ENCODE results near the gene ADCK2. TPM values are rescaled to one million over a fixed set of nuclear protein-coding genes. Genes with fewer than 3 reads are reported as not detected.
A peak's percentile ranks its signal among the peaks of the same experiment; 100 is the strongest.
"Not testable (repeated sequence)": the region's sequence is repeated elsewhere in the genome, so short reads cannot be mapped to it uniquely, and the experiment has no call there.

Gene ADCK2
- total RNA-seq, 2 experiments from 2014 or later = 24.2 to 24.4 TPM

DNA sequence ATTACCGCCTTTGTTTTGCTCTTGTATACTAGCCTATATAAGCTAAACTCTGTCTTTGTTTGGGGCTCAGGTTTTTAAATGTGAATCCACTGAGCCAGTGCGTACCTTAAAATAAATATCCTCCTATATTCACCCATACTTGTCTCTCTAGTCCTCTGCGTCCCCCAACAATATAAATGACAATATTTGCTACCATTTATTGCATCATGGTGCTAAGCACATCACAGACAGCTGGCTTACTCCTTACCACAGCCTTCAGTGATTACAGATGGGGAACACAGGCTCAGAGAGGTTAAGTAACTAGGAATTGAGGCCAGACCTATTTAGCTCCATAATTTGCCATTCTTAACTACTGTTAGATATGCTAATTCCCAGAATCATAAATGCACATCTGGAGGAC, 3.4 kb upstream of the ADCK2 start:
- Mint-ChIP-seq H3K27ac (no peak overlapping the region), H3K4me1 (ENCODE audit: low read depth) (peaks cover 16% of the 10 kb centered on the region), H3K36me3 (no peaks in the 10 kb centered on the region), H3K4me3 (no peak overlapping the region), H3K27me3 (no peaks in the 10 kb centered on the region), H3K9me3 (no peaks in the 10 kb centered on the region)
- ChIA-PET CTCF (interaction anchor here (1.4 to 1.6 kb wide), 2 partner anchors 16 to 152 kb away, joined by 3 to 4 read pairs; no protein-coding TSS in a partner anchor), POLR2A (no interaction called here)
- no peak for DNase-seq
- intact Hi-C loops (cut with micrococcal nuclease) = no loop called here

DNA sequence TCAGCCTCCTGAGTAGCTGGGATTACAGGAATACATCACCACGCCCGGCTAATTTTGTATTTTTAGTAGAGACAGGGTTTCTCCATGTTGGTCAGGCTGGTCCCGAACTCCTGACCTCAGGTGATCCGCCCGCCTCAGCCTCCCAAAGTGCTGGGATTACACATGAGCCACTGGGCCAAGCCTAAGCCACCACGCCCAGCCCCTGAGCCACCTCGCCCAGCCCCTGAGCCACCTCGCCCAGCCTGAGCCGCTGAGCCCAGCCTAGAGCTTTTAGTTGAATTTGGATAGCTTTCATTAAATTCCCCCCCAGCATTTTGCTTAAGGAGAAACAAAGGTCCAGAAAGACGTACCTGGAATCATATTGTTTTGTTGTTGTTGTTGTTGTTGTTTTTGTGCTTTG, 2.9 kb upstream of the ADCK2 start:
- intact Hi-C loops (cut with micrococcal nuclease); H3K27ac Mint-ChIP-seq; H3K9me3 Mint-ChIP-seq; H3K27me3 Mint-ChIP-seq; H3K36me3 Mint-ChIP-seq; H3K4me3 Mint-ChIP-seq; DNase-seq; POLR2A ChIA-PET: not testable (repeated sequence)
- H3K4me1 Mint-ChIP-seq (ENCODE audit: low read depth) = peaks cover 21% of the 10 kb centered on the region
- CTCF ChIA-PET = interaction anchor here (1.4 kb wide), 1 partner anchor 17 kb away, joined by 3 read pairs; no protein-coding TSS in a partner anchor

DNA sequence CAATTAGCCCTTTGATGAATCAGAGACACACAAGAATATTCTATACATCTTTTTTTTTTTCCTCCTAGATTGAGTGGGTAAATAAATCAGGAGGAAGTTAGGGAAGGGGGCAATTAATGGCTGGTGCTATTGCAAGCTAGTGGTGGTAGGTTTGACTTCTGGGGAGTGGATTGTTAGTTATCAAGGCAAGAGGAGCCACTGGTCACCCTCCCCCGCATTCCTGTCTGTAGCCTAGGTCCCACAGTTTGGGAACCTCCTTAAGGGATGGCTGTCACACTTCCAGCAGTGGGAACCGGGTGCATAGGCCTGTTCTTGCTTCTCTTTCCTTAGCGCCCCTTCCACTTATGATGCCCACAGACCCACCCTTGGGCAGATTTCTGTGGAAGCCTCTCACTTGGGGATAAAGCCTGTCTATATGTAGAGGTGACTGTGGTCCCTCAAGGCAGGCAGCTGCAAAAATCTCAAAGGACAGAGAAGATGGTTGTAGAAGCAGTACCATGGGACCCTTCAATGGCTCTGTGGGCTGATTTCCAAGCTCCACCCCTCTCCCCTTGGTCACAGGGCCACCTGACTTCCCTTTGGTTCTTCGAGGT, 2.3 kb upstream of the ADCK2 start:
- no peak for DNase-seq
- CTCF ChIA-PET = no interaction called here
- H3K4me3 Mint-ChIP-seq = no peak overlapping the region
- intact Hi-C loops (cut with micrococcal nuclease) = no loop called here
- H3K27ac Mint-ChIP-seq = no peak overlapping the region
- peaks cover 6% of the 10 kb centered on the region for H3K36me3 Mint-ChIP-seq
- POLR2A ChIA-PET = no interaction called here
- H3K27me3 Mint-ChIP-seq = no peaks in the 10 kb centered on the region
- peaks cover 27% of the 10 kb centered on the region for H3K4me1 Mint-ChIP-seq (ENCODE audit: low read depth)
- H3K9me3 Mint-ChIP-seq = no peaks in the 10 kb centered on the region

DNA sequence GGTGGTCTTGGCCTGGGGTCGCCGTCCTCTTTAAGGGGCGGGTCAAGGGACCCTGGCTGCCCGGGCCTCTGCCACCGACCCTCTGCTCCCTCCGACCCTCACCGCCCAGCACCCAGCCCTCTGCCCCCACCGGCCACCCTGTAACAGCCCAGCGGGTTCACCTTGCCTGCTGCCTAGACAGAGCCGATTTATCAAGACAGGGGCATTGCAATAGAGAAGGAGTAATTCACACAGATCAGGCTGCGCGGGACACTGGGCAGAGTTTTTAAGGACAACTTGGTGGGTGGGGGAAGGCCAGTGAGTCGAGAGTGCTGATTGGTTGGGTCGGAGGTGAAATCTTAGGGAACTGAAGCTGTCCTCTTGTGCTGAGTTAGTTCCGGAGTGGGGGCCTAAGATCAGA, 779 bp upstream of the ADCK2 start:
- intact Hi-C loops (cut with micrococcal nuclease) = loop anchor here (1.0 kb wide), 1 partner anchor 16 kb away; no protein-coding TSS in a partner anchor
- DNase-seq = no peak
- Mint-ChIP-seq H3K27me3 (no peaks in the 10 kb centered on the region), H3K4me3 (peak overlapping the region; percentile 71), H3K36me3 (peaks cover 9% of the 10 kb centered on the region), H3K27ac (peak overlapping the region; percentile 71), H3K4me1 (ENCODE audit: low read depth) (peaks cover 33% of the 10 kb centered on the region), H3K9me3 (no peaks in the 10 kb centered on the region)
- CTCF ChIA-PET = no interaction called here
- POLR2A ChIA-PET = no interaction called here

DNA sequence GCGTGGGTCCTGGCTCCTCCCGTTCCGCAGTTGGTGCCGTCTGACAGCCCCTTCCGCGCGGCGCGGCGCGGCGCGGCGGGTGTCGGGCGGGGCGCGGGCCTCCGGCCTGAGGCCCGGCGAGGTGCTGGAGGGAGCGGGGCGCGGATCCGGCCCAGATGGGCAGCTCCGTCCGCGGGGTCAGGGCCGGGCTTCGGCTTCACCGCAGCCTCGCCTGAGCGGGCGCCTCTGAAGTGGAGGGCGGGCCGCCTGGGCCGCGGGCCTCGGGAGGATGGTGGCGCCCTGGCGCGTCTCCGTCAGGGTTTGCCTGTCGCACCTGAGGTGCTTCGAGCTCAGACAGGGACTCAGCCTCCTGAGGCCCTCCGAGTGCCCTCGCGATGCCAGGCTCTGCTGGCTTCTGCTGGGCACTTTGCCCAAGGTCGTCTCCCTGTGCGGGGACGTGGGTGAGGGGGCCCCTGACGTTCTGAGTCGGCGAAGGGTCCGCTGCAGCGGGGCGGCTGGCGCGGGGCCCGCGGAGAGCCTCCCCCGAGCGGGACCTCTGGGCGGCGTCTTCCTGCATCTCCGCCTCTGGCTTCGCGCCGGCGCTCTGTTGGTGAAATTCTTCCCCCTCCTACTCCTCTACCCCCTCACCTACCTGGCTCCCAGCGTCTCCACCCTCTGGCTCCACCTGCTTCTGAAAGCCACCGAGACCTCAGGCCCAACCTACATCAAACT, 473 bp downstream of the ADCK2 start:
- intact Hi-C loops (cut with micrococcal nuclease) = loop anchor here (1.0 kb wide), 2 partner anchors 23 to 341 kb away; partner anchors contain the start of genes MRPS33 and NDUFB2
- CTCF ChIA-PET = interaction anchor here (1.0 to 1.3 kb wide), 3 partner anchors 20 to 50 kb away, joined by 3 to 4 read pairs (median 3); partner anchors contain the start of gene NDUFB2
- POLR2A ChIA-PET = interaction anchor here (1.3 to 1.6 kb wide), 2 partner anchors 17 to 195 kb away, joined by 3 to 7 read pairs; no protein-coding TSS in a partner anchor
- DNase-seq = peak; percentile 67
- Mint-ChIP-seq H3K9me3 (no peaks in the 10 kb centered on the region), H3K4me3 (peak overlapping the region; percentile 82), H3K4me1 (ENCODE audit: low read depth) (peaks cover 33% of the 10 kb centered on the region), H3K27me3 (no peaks in the 10 kb centered on the region), H3K27ac (peak overlapping the region; percentile 54), H3K36me3 (peaks cover 18% of the 10 kb centered on the region)

DNA sequence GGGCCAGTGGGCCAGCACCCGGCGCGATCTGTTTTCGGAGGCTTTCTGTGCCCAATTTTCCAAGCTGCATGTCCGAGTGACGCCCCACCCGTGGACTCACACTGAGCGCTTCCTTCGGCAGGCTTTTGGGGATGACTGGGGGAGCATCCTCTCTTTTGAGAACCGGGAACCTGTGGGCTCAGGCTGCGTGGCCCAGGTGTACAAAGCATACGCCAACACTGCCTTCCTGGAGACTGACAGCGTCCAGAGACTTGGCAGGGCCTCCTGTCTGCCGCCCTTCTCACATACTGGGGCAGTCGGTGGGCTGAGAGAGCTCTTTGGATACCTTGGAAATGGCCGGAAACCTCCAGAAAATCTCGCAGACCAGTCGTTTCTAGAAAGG, 1.0 kb downstream of the ADCK2 start:
- peak overlapping the region; percentile 54 for H3K27ac Mint-ChIP-seq
- H3K4me3 Mint-ChIP-seq = peak overlapping the region; percentile 82
- ChIA-PET POLR2A (interaction anchor here (0.9 to 1.6 kb wide), 3 partner anchors 17 to 196 kb away, joined by 3 to 7 read pairs (median 3); no protein-coding TSS in a partner anchor), CTCF (interaction anchor here (0.9 to 1.3 kb wide), 5 partner anchors 21 to 152 kb away, joined by 3 to 4 read pairs (median 3); partner anchors contain the start of gene NDUFB2)
- peaks cover 18% of the 10 kb centered on the region for H3K36me3 Mint-ChIP-seq
- intact Hi-C loops (cut with micrococcal nuclease) = loop anchor here (1.0 kb wide), 2 partner anchors 23 to 341 kb away; partner anchors contain the start of genes MRPS33 and NDUFB2
- no peaks in the 10 kb centered on the region for H3K9me3 Mint-ChIP-seq
- H3K4me1 Mint-ChIP-seq (ENCODE audit: low read depth) = peaks cover 33% of the 10 kb centered on the region
- no peaks in the 10 kb centered on the region for H3K27me3 Mint-ChIP-seq
- no peak for DNase-seq

DNA sequence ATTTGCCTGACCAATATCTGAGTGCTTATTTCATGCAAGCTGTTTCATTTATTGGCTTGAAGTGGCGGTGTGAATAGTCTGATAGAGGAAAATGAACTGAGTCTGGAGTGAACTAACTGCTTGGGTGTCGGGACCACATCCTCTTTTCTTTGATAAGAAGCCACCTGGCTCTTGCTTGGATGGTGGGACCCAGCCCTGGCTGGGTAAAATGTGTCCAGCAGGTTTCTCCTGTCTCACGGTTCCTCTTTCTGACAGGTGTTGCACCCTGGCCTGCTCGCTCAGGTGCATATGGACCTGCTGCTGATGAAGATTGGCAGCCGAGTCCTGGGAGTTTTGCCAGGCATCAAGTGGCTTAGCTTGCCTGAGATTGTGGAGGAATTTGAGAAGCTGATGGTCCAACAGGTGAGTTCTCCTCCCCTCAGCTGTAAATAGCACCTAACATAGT, 1.6 kb downstream of the ADCK2 start:
- Mint-ChIP-seq H3K27ac (no peak overlapping the region), H3K4me3 (peak overlapping the region; percentile 82), H3K9me3 (no peaks in the 10 kb centered on the region), H3K27me3 (no peaks in the 10 kb centered on the region), H3K36me3 (peaks cover 22% of the 10 kb centered on the region), H3K4me1 (ENCODE audit: low read depth) (peaks cover 33% of the 10 kb centered on the region)
- ChIA-PET CTCF (interaction anchor here (0.9 to 1.9 kb wide), 5 partner anchors 21 to 340 kb away, joined by 3 to 7 read pairs (median 4); partner anchors contain the start of gene MRPS33), POLR2A (interaction anchor here (0.9 kb wide), 1 partner anchor 17 kb away, joined by 3 read pairs; no protein-coding TSS in a partner anchor)
- DNase-seq = no peak
- intact Hi-C loops (cut with micrococcal nuclease) = no loop called here

DNA sequence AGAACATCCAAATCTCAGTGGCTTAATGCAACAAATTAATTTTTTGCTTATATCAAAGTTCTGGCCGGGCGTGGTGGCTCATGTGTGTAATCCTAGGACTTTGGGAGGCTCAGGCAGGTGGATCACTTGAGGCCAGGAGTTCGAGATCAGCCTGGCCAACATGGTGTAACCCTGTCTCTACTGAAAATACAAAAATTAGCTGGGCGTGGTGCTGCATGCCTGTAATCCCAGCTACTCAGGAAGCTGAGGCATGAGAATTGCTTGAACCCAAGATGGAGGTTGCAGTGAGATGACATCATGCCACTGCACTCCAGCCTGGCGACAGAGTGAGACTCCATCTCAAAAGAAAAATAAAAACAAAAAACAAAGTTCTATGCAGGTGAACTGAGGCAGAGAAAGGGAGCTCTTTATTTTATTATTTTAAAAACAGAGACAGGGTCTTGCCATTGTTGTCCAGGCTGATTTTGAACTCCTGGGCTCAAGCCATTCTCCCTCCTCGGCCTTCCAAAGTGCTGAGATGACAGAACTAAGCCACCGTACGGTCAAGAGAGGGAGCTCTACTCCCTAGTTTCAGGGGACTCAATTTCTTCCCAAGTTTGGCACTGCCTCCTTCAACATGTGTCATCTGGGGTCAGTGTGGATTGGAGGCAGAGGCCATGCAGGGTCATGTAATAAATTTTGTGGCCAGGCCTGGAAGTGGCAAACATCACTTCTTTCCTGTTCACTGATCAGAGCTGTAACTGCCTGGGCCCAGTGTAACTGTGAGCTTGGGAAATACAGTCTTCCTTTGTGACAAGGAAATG, 2.4 kb downstream of the ADCK2 start:
- peak overlapping the region; percentile 20 for H3K4me3 Mint-ChIP-seq
- peaks cover 33% of the 10 kb centered on the region for H3K4me1 Mint-ChIP-seq (ENCODE audit: low read depth)
- no peaks in the 10 kb centered on the region for H3K9me3 Mint-ChIP-seq
- DNase-seq = peak; percentile 18
- no peaks in the 10 kb centered on the region for H3K27me3 Mint-ChIP-seq
- CTCF ChIA-PET = interaction anchor here (0.9 to 1.9 kb wide), 3 partner anchors 22 to 340 kb away, joined by 4 to 7 read pairs (median 4); partner anchors contain the start of gene MRPS33
- no peak overlapping the region for H3K27ac Mint-ChIP-seq
- intact Hi-C loops (cut with micrococcal nuclease) = no loop called here
- H3K36me3 Mint-ChIP-seq = peaks cover 26% of the 10 kb centered on the region
- POLR2A ChIA-PET = no interaction called here

DNA sequence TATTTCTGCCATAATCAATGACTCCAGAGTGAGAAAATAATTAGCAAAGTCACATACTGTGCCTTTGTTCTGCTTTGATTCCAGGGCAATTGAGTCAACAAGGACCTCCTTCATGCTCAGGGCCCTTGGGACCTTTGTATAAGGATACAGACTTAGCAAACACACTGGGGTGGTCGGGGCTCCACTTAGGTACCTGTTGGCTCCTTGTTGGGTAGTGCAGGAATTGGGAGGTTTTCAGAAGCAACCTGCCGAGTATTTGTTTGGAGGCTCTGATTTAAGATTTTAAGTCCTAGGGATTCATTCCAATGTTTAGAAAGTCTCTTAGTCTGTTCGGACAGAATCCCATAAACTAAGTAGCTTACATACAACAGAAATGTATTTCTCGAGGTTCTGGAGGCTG, 3.0 kb downstream of the ADCK2 start:
- ChIA-PET CTCF (interaction anchor here (1.6 to 1.9 kb wide), 2 partner anchors 22 to 339 kb away, joined by 4 to 7 read pairs; partner anchors contain the start of gene MRPS33), POLR2A (no interaction called here)
- no peaks in the 10 kb centered on the region for H3K27me3 Mint-ChIP-seq
- H3K36me3 Mint-ChIP-seq = peaks cover 32% of the 10 kb centered on the region
- intact Hi-C loops (cut with micrococcal nuclease) = no loop called here
- H3K4me3 Mint-ChIP-seq = no peak overlapping the region
- no peaks in the 10 kb centered on the region for H3K9me3 Mint-ChIP-seq
- H3K27ac Mint-ChIP-seq = no peak overlapping the region
- H3K4me1 Mint-ChIP-seq (ENCODE audit: low read depth) = peaks cover 33% of the 10 kb centered on the region
- DNase-seq = no peak

DNA sequence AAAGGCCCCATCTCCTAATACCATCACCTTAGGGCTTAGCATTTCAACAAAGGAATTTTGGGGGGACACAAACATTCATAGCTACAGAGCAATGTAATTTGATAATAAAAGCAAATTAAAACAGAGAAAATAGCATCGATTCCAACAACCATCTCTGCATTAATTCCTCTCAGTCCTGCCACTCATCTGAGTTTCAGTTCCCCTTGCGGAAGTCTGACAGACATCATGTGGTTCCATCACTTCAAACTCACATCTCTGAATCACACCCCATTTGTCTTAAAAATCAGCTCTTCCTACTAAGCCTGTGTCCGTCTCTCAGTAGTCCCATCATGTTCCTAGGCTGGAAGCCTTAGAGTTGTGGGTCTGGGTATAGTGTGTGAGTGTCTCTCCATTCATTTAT, 3.6 kb downstream of the ADCK2 start:
- no peak overlapping the region for H3K4me3 Mint-ChIP-seq
- H3K4me1 Mint-ChIP-seq (ENCODE audit: low read depth) = peaks cover 33% of the 10 kb centered on the region
- peaks cover 35% of the 10 kb centered on the region for H3K36me3 Mint-ChIP-seq
- POLR2A ChIA-PET = no interaction called here
- DNase-seq = no peak
- H3K9me3 Mint-ChIP-seq = no peaks in the 10 kb centered on the region
- no peak overlapping the region for H3K27ac Mint-ChIP-seq
- CTCF ChIA-PET = no interaction called here
- intact Hi-C loops (cut with micrococcal nuclease) = no loop called here
- no peaks in the 10 kb centered on the region for H3K27me3 Mint-ChIP-seq

DNA sequence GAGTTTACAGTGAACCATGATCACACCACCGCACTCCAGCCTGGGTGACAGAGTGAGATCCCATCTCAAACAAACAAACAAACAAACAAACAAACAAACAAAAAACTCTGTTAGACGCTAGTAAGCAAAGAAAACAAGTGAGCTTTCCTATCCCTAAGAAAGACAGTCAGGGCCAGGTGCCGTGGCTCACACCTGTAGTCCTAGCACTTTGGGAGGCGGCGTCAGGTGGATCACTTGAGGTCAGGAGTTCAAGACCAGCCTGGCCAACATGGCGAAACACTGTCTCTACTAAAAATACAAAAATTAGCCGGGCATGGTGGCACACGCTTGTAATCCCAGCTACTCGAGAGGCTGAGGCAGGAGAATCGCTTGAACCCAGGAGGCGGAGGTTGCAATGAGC, 4.2 kb downstream of the ADCK2 start:
- DNase-seq; H3K9me3 Mint-ChIP-seq; H3K27me3 Mint-ChIP-seq; CTCF ChIA-PET; H3K4me3 Mint-ChIP-seq; POLR2A ChIA-PET; intact Hi-C loops (cut with micrococcal nuclease); H3K27ac Mint-ChIP-seq: not testable (repeated sequence)
- Mint-ChIP-seq H3K36me3 (peaks cover 35% of the 10 kb centered on the region), H3K4me1 (ENCODE audit: low read depth) (peaks cover 32% of the 10 kb centered on the region)

DNA sequence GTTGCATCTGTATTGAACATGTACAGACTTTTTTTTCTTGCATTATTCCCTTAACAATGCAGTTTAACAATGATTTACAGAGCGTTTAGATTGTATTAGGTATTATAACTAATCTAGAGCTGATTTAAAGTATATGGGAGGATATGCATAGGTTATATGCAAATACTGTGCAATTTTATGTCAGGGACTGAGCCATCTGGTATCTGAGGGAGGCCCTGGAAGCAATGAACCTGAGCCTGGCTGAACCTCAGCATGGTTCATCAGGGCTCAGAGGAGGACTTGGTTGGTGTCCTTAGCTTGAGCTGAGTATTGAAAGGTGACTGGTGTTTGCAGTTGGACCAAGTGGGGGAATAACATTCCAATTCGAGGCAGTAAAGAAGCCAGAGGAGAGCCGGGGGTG, 4.8 kb downstream of the ADCK2 start:
- Mint-ChIP-seq H3K36me3 (peaks cover 39% of the 10 kb centered on the region), H3K27ac (no peak overlapping the region), H3K4me1 (ENCODE audit: low read depth) (peaks cover 27% of the 10 kb centered on the region), H3K9me3 (no peaks in the 10 kb centered on the region), H3K27me3 (no peaks in the 10 kb centered on the region), H3K4me3 (no peak overlapping the region)
- no peak for DNase-seq
- intact Hi-C loops (cut with micrococcal nuclease) = no loop called here
- ChIA-PET CTCF (no interaction called here), POLR2A (no interaction called here)
